H9 (cell line): ENCODE data around the gene CD4. TPM values are rescaled to one million over a fixed set of nuclear protein-coding genes. Genes with fewer than 3 reads are reported as not detected.

ENCODE experiments used
- DNase-seq: peaks from one replicate; pipeline ENCODE4 v3.0.0-alpha.2; 2017
- H2AFZ ChIP-seq: one replicate; pipeline ENCODE4 v1.6.1; 2013; ENCODE audit warnings: mild to moderate bottlenecking, low read length, control low read depth, moderate library complexity
- H2AK5ac ChIP-seq: 2 replicates; pipeline ENCODE4 v1.6.1; 2013; ENCODE audit warnings: low read length, control low read depth, mixed read lengths; ENCODE audit not compliant: insufficient read length
- H2BK120ac ChIP-seq: one replicate; pipeline ENCODE4 v1.6.1; 2013; ENCODE audit warnings: low read depth, mild to moderate bottlenecking, low read length, control low read depth, inconsistent platforms; ENCODE audit not compliant: poor library complexity, severe bottlenecking
- H2BK12ac ChIP-seq: 2 replicates; pipeline ENCODE4 v1.6.1; 2013; ENCODE audit warnings: low read length, control low read depth, mixed read lengths, low read depth; ENCODE audit not compliant: insufficient read length
- H2BK15ac ChIP-seq: 2 replicates; pipeline ENCODE4 v1.6.1; 2013; ENCODE audit warnings: low read depth, low read length, control low read depth
- H2BK20ac ChIP-seq: one replicate; pipeline ENCODE4 v1.6.1; 2013; ENCODE audit warnings: low read depth, mild to moderate bottlenecking, low read length, control low read depth, inconsistent platforms; ENCODE audit not compliant: poor library complexity, severe bottlenecking
- H2BK5ac ChIP-seq: 2 replicates; pipeline ENCODE4 v1.6.1; 2013; ENCODE audit warnings: low read length, control low read depth, mixed read lengths; ENCODE audit not compliant: insufficient read length
- H3K14ac ChIP-seq: 2 replicates; pipeline ENCODE4 v1.6.1; 2013; ENCODE audit warnings: low read length, control low read depth; ENCODE audit not compliant: insufficient read depth
- H3K18ac ChIP-seq: 2 replicates; pipeline ENCODE4 v1.6.1; 2013; ENCODE audit warnings: low read depth, mild to moderate bottlenecking, mixed read lengths, low read length, control low read depth; ENCODE audit not compliant: insufficient read length
- H3K23ac ChIP-seq: 2 replicates; pipeline ENCODE4 v1.6.1; 2013; ENCODE audit warnings: low read length, control low read depth, mixed read lengths, low read depth; ENCODE audit not compliant: insufficient read length
- H3K23me2 ChIP-seq: 2 replicates; pipeline ENCODE4 v1.6.1; 2013; ENCODE audit warnings: low read depth, mild to moderate bottlenecking, mixed read lengths, low read length, control low read depth; ENCODE audit not compliant: insufficient read length, poor library complexity, severe bottlenecking
- H3K27ac ChIP-seq: 2 replicates; pipeline ENCODE4 v1.5.1; 2013; ENCODE audit warnings: low read length, control low read depth, mixed read lengths, low read depth; ENCODE audit not compliant: insufficient read length
- H3K27me3 ChIP-seq: 2 replicates; pipeline ENCODE4 v1.6.1; 2013; ENCODE audit warnings: low read length, control low read depth, inconsistent platforms; ENCODE audit not compliant: insufficient read depth
- H3K4ac ChIP-seq: 2 replicates; pipeline ENCODE4 v1.6.1; 2013; ENCODE audit warnings: low read depth, mild to moderate bottlenecking, control low read depth, inconsistent platforms, low read length, moderate library complexity
- H3K4me1 ChIP-seq: 2 replicates; pipeline ENCODE4 v1.6.1; 2013; ENCODE audit warnings: low read length, control low read depth, inconsistent platforms; ENCODE audit not compliant: insufficient read depth
- H3K4me2 ChIP-seq: 2 replicates; pipeline ENCODE4 v1.6.1; 2013; ENCODE audit warnings: low read length, control low read depth, mixed read lengths; ENCODE audit not compliant: insufficient read length, insufficient read depth
- H3K56ac ChIP-seq: 2 replicates; pipeline ENCODE4 v1.6.1; 2013; ENCODE audit warnings: low read depth, mild to moderate bottlenecking, mixed read lengths, low read length, control low read depth; ENCODE audit not compliant: insufficient read length
- H3K79me1 ChIP-seq: 2 replicates; pipeline ENCODE4 v1.6.1; 2013; ENCODE audit warnings: low read depth, mild to moderate bottlenecking, moderate library complexity, low read length, control low read depth, inconsistent platforms; ENCODE audit not compliant: insufficient read depth, poor library complexity, severe bottlenecking
- H3K79me2 ChIP-seq: 2 replicates; pipeline ENCODE4 v1.6.1; 2013; ENCODE audit warnings: low read length, control low read depth, inconsistent platforms; ENCODE audit not compliant: insufficient read depth
- H3K9ac ChIP-seq: 2 replicates; pipeline ENCODE4 v1.6.1; 2013; ENCODE audit warnings: low read length, control low read depth, mixed read lengths; ENCODE audit not compliant: insufficient read length; ENCODE audit errors: extremely low read depth
- H3K9me3 ChIP-seq: one replicate; pipeline ENCODE4 v1.6.1; 2013; ENCODE audit warnings: low read depth, low read length, inconsistent platforms; ENCODE audit not compliant: control insufficient read depth
- H3T11ph ChIP-seq: one replicate; pipeline ENCODE4 v1.6.1; 2013; ENCODE audit warnings: mild to moderate bottlenecking, low read length, control low read depth, inconsistent platforms
- H4K20me1 ChIP-seq: one replicate; pipeline ENCODE4 v1.6.1; 2013; ENCODE audit not compliant: control insufficient read depth, insufficient read length, insufficient read depth
- H4K5ac ChIP-seq: 2 replicates; pipeline ENCODE4 v1.6.1; 2013; ENCODE audit warnings: low read depth, mild to moderate bottlenecking, mixed read lengths, low read length, control low read depth; ENCODE audit not compliant: insufficient read length
- H4K8ac ChIP-seq: replicated peaks from 2 replicates; pipeline ENCODE4 v1.6.1; 2013; ENCODE audit warnings: low read length, control low read depth, mixed read lengths, low read depth; ENCODE audit not compliant: insufficient read length
- H4K91ac ChIP-seq: 2 replicates; pipeline ENCODE4 v1.6.1; 2013; ENCODE audit warnings: low read depth, mild to moderate bottlenecking, moderate library complexity, mixed read lengths, low read length, control low read depth; ENCODE audit not compliant: insufficient read length
- H3K27ac Mint-ChIP-seq, 3 experiments: 2 replicates in 2 of 3; 3 replicates in 1 of 3; pipeline ENCODE4 v1.8.0; 2020 to 2021; ENCODE audit warnings: mixed read lengths in 3 of 3, mild to moderate bottlenecking in 1 of 3, moderate library complexity in 1 of 3
- H3K27me3 Mint-ChIP-seq: 2 replicates; pipeline ENCODE4 v1.8.0; 2021; ENCODE audit warnings: low read depth, mild to moderate bottlenecking, moderate library complexity, mixed read lengths
- H3K36me3 Mint-ChIP-seq, 3 experiments: 2 replicates in 2 of 3; 3 replicates in 1 of 3; pipeline ENCODE4 v1.8.0; 2020 to 2021; ENCODE audit warnings: low read depth in 3 of 3, mixed read lengths in 3 of 3; ENCODE audit not compliant: insufficient read depth in 1 of 3
- H3K4me1 Mint-ChIP-seq, 2 experiments: 2 replicates each; pipeline ENCODE4 v1.8.0; 2020; ENCODE audit warnings: mixed read lengths in 2 of 2
- H3K4me3 Mint-ChIP-seq, 2 experiments: 2 replicates in 1 of 2; 3 replicates in 1 of 2; pipeline ENCODE4 v1.8.0; 2020 to 2021; ENCODE audit warnings: mild to moderate bottlenecking in 2 of 2, mixed read lengths in 2 of 2, moderate library complexity in 1 of 2
- H3K9me3 Mint-ChIP-seq, 2 experiments: 2 replicates in 1 of 2; 3 replicates in 1 of 2; pipeline ENCODE4 v1.8.0; 2020; ENCODE audit warnings: mild to moderate bottlenecking in 2 of 2, mixed read lengths in 2 of 2, moderate library complexity in 1 of 2
- CTCF ChIP-seq: fragments of 200-600 bp; sonication (generic); conservative IDR thresholded peaks from 3 replicates; pipeline ENCODE4 v1.8.0; 2021; ENCODE audit warnings: antibody characterized with exemption, mild to moderate bottlenecking
- WGBS: extraction: QIAGEN DNeasy Blood & Tissue Kit; methylation state at CpG from one replicate; pipeline ENCODE4 v1.1.7; 2013; ENCODE audit warnings: missing lambda C conversion rate, low lambda C conversion rate, mixed read lengths; ENCODE audit not compliant: insufficient read length; ENCODE audit errors: extremely low coverage; 5-methylcytosine and 5-hydroxymethylcytosine counted together
- total RNA-seq: library from RNA; stranded (reverse); gene quantifications from 2 replicates; pipeline ENCODE4 v1.2.1, GENCODE V29; 2021

CD4 gene
- total RNA-seq, 1 experiment from 2014 or later: 1.1 TPM

- H3T11ph ChIP-seq: no peak overlapping the region
- no peak overlapping the region for H2BK12ac ChIP-seq
- no peak overlapping the region for H3K14ac ChIP-seq
- H2BK15ac ChIP-seq: no peak overlapping the region
- peaks cover under 1% of the 10 kb centered on the region for H3K23me2 ChIP-seq
- no peak for DNase-seq
- H3K9me3 Mint-ChIP-seq: no peaks in the 10 kb centered on the region
- H3K56ac ChIP-seq: no peak overlapping the region
- no peak overlapping the region for H4K8ac ChIP-seq
- H3K27ac Mint-ChIP-seq: no peak overlapping the region; a peak in 1 of 7 replicates
- H3K4me3 Mint-ChIP-seq: no peak overlapping the region
- no peaks in the 10 kb centered on the region for H3K27me3 Mint-ChIP-seq
- no peak overlapping the region for H2BK5ac ChIP-seq
- no peak overlapping the region for H2AFZ ChIP-seq
- H3K4ac ChIP-seq: no peak overlapping the region
- H2BK120ac ChIP-seq: no peak overlapping the region
- no peak overlapping the region for H3K18ac ChIP-seq
- no CpG with 5 or more reads among the region's 17 CpGs for WGBS
- H3K9ac ChIP-seq: no peak overlapping the region
- peaks cover 8 to 15% of the 10 kb centered on the region in 2 experiments for H3K4me1 Mint-ChIP-seq
- no peaks in the 10 kb centered on the region for H3K9me3 ChIP-seq
- H2AK5ac ChIP-seq: no peak overlapping the region
- no peaks in the 10 kb centered on the region for H3K79me2 ChIP-seq
- H4K20me1 ChIP-seq: no peaks in the 10 kb centered on the region
- H3K79me1 ChIP-seq: no peaks in the 10 kb centered on the region
- H3K4me2 ChIP-seq: no peak overlapping the region
- no peak overlapping the region for H3K27ac ChIP-seq
- no peak overlapping the region for H4K5ac ChIP-seq
- no peaks in the 10 kb centered on the region for H3K4me1 ChIP-seq
- H4K91ac ChIP-seq: no peak overlapping the region
- no peak overlapping the region for H2BK20ac ChIP-seq
- no peak for TF ChIP-seq CTCF
- no peak overlapping the region for H3K23ac ChIP-seq
- H3K27me3 ChIP-seq: no peaks in the 10 kb centered on the region
- H3K36me3 Mint-ChIP-seq: peaks cover 33 to 87% (median 78%) of the 10 kb centered on the region in 3 experiments
Observed at GRCh38 chr12:6845395-6845794, 56.1 kb downstream of the CD4 start.
